NCI-H345 treated with DMSO at 0.1 percent for 48 hours (cell line): ENCODE data around the gene ZNF367.

ENCODE experiments used
- DNase-seq: peaks from one replicate; lab custom pipeline; 2025; ENCODE audit not compliant: unreplicated experiment; lab: John Stamatoyannopoulos, UW

The ZNF367 gene

GRCh38 chr9:96437454-96437853 lies 19.3 kb upstream of the ZNF367 start:
- DNase-seq, result no peak

GRCh38 chr9:96436456-96437126 lies 18.4 kb upstream of the ZNF367 start:
- no peak for DNase-seq

- DNase-seq, result no peak
Observed at GRCh38 chr9:96436063-96436455, 17.9 kb upstream of the ZNF367 start.

- DNase-seq, result no peak
Observed at GRCh38 chr9:96435345-96435744, 17.2 kb upstream of the ZNF367 start.

- DNase-seq, result no peak
Observed at GRCh38 chr9:96430377-96430776, 12.2 kb upstream of the ZNF367 start.

GRCh38 chr9:96429732-96430131 lies 11.6 kb upstream of the ZNF367 start:
- no peak for DNase-seq

- DNase-seq, result no peak
Observed at GRCh38 chr9:96425500-96426169, 7.5 kb upstream of the ZNF367 start.

GRCh38 chr9:96423985-96424336 lies 5.8 kb upstream of the ZNF367 start:
- DNase-seq, result no peak

- DNase-seq, result no peak
Observed at GRCh38 chr9:96423322-96423984, 5.3 kb upstream of the ZNF367 start.

GRCh38 chr9:96420468-96421219 lies 2.5 kb upstream of the ZNF367 start:
- no peak for DNase-seq

GRCh38 chr9:96419691-96419969 lies 1.5 kb upstream of the ZNF367 start:
- no peak for DNase-seq

- peak; percentile 71 for DNase-seq
Observed at GRCh38 chr9:96418920-96419690, 935 bp upstream of the ZNF367 start.

GRCh38 chr9:96417661-96418082 lies 498 bp downstream of the ZNF367 start:
- DNase-seq, result no peak

- DNase-seq, result peak; percentile 73
Observed at GRCh38 chr9:96417051-96417586, 1.1 kb downstream of the ZNF367 start.

- DNase-seq, result no peak
Observed at GRCh38 chr9:96413302-96414221, 4.6 kb downstream of the ZNF367 start.

GRCh38 chr9:96412174-96412913 lies 5.8 kb downstream of the ZNF367 start:
- no peak for DNase-seq

GRCh38 chr9:96411129-96411838 lies 6.9 kb downstream of the ZNF367 start:
- no peak for DNase-seq
